Prostate gland (tissue), 2 donors: ENCODE measurements around the gene FREM3.

Experiments
- CTCF ChIP-seq, 4 experiments: fragments of 200-600 bp in 2 of 4; fragments of 450-650 bp in 2 of 4; sonication (generic) in 2 of 4; IDR thresholded peaks; 1 replicate in 3 of 4; 2 replicates in 1 of 4; pipeline ENCODE4 v1.5.1; 2016 to 2019; ENCODE audit warnings: antibody characterized with exemption in 4 of 4, mild to moderate bottlenecking in 2 of 4, moderate library complexity in 2 of 4
- POLR2A ChIP-seq: fragments of 450-650 bp; IDR thresholded peaks from one replicate; pipeline ENCODE4 v1.6.1; 2016; ENCODE audit warnings: antibody characterized with exemption, mild to moderate bottlenecking

GRCh38 chr4:143538979-143539669 lies 161.4 kb downstream of the FREM3 start:
- no peak for TF ChIP-seq CTCF (IDR thresholded peaks at IDR 0.05)
- TF ChIP-seq POLR2A = no peak
